A549 treated with DMSO at 1 μM for 4 hours (cell line): ENCODE measurements around the gene CDK14. TPM values are rescaled to one million over a fixed set of nuclear protein-coding genes. Genes with fewer than 3 reads are reported as not detected.

ENCODE experiments used
- total RNA-seq: library from RNA; stranded (reverse); fragments of 200-300 nt; extraction: Qiagen RNA extraction; gene quantifications from 5 replicates; pipeline ENCODE4 v1.2.3, GENCODE V29; 2022; ENCODE audit warnings: low read depth

CDK14 gene
- total RNA-seq = 0.08 to 0.37 TPM (median 0.31 TPM) in 5 replicates

DNA sequence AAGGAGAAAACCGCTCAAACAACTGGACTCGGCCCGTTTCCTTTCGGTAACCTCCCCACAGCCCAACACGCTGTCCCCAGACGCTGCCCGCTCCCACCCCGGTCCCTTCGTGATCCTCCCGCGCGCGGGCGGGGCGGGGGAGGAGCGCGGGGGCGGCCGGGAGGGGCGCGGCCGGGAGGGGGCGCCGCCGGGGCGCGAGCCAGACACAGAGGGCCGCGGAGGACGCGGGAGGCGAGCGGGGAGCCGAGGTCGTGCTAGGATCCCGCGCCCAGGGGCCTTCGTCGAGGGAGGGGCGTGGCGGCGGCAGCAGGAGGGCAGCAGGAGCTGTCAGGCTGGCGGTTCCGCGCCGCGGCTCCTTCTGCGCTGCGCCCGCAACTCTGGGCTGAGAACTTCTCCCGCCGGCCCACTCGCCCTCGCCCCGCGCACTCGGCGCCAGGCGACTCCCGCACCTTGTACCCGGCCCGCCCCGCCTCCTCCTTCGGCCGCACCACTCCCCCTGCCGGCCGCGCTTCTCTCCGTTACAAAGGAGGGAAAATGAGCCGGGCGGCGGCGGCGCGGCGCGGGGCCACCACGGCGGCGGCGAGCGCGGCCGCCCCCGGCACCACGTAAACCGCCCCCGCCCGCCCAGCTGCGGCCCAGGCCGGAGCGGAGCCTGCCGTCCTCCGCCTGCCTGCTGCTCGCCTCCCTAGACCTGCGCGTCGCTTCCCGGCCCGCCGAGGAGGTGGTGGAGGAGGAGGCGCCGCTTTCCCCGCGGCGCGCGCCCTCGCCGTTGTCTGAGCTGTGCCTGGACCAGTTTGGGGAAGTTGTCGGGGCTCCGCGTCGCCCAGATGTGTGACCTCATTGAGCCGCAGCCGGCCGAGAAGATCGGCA, at the start of gene CDK14:
Gene CDK14 (plus strand): TSS at position 521 of the 870 bp plus-strand sequence. CDS start 307 bp downstream, at position 828.

Other genes starting within 250 kb of the CDK14 start
- gene GTPBP10, start 249.6 kb upstream of the CDK14 start, total RNA-seq = 20.9 to 26.1 TPM (median 23.2 TPM) in 5 replicates
- 22.7 to 29.8 TPM (median 26.9 TPM) in 5 replicates for gene CLDN12, start 192.9 kb upstream of the CDK14 start, total RNA-seq
- not detected in 5 replicates for gene PTTG1IP2, start 126.7 kb upstream of the CDK14 start, total RNA-seq